ENCODE measurements around the gene SLC66A3. TPM values are rescaled to one million over a fixed set of nuclear protein-coding genes. Genes with fewer than 3 reads are reported as not detected.

SLC66A3 gene
- total and polyA plus RNA-seq, 9 donors: 10.5 to 17.0 (median 12.7) TPM

- Histone ChIP-seq H3K4me1 (ENCODE audit: control insufficient read depth, insufficient read depth, low read length) (no peaks in the 10 kb centered on the region), H3K4me3 (ENCODE audit: low read length) (no peak overlapping the region), H3K27ac (ENCODE audit: low read length) (no peak overlapping the region), H3K27me3 (ENCODE audit: control insufficient read depth, insufficient read depth, low read length) (no peaks in the 10 kb centered on the region), H3K9me3 (replicated peaks; ENCODE audit: control insufficient read depth, low read depth, low read length) (no peaks in the 10 kb centered on the region), H3K36me3 (ENCODE audit: control insufficient read depth, insufficient read depth, low read length) (peaks cover 8% of the 10 kb centered on the region)
- no peak for DNase-seq
These were observed 69.6 kb downstream of the SLC66A3 start for GRCh38 chr2:11224887-11225286.

- H3K4me3 ChIP-seq (ENCODE audit: low read length): no peak overlapping the region
- H3K4me1 ChIP-seq (ENCODE audit: control insufficient read depth, insufficient read depth, low read length): no peaks in the 10 kb centered on the region
- H3K27me3 ChIP-seq (ENCODE audit: control insufficient read depth, insufficient read depth, low read length): no peaks in the 10 kb centered on the region
- DNase-seq: no peak
- no peak overlapping the region for H3K27ac ChIP-seq (ENCODE audit: low read length)
- H3K9me3 ChIP-seq (replicated peaks; ENCODE audit: control insufficient read depth, low read depth, low read length): no peaks in the 10 kb centered on the region
- H3K36me3 ChIP-seq (ENCODE audit: control insufficient read depth, insufficient read depth, low read length): peaks cover 2% of the 10 kb centered on the region
These were observed 72.3 kb downstream of the SLC66A3 start for GRCh38 chr2:11227595-11227994.

Other genes with a start within 250 kb of the SLC66A3 start
- gene KCNF1, start 243.5 kb upstream of the SLC66A3 start, total RNA-seq: 2.0 TPM
- gene KCNF1, start 243.5 kb upstream of the SLC66A3 start, polyA plus RNA-seq (ENCODE audit: insufficient read depth in 1 of 8, insufficient read length in 8 of 8, low replicate concordance in 1 of 8): 1 to 10 TPM; 3.9 to 6.6 (median 5.6) TPM
- gene ROCK2, start 189.2 kb downstream of the SLC66A3 start, total RNA-seq: 47.9 TPM
- 10 to 100 TPM; 27.6 to 44.7 (median 40.6) TPM for gene ROCK2, start 189.2 kb downstream of the SLC66A3 start, polyA plus RNA-seq (ENCODE audit: insufficient read depth in 1 of 8, insufficient read length in 8 of 8, low replicate concordance in 1 of 8)

Measured in muscle of leg (tissue), 10 donors.